Activated B cell treated with CpG ODN at 0.5 μM for 24 hours (primary cell): ENCODE results near the gene SHC3. TPM values are rescaled to one million over a fixed set of nuclear protein-coding genes. Genes with fewer than 3 reads are reported as not detected.

Source experiments
- ATAC-seq: fragments of 200-7000 bp; cut with Tn5 transposase; one replicate; pipeline ENCODE4 v1.10.0; 2021; ENCODE audit warnings: low read depth, mild to moderate bottlenecking, moderate library complexity
- CTCF ChIA-PET: fragments of 350-600 bp; sonication (Branson Sonifier 250); formaldehyde crosslinking; loops from one replicate; lab custom pipeline; 2021; ENCODE audit warnings: antibody characterized with exemption; lab: Charles Lee
- POLR2A ChIA-PET: fragments of 350-600 bp; sonication (Branson Sonifier 250); formaldehyde crosslinking; loops from one replicate; lab custom pipeline; 2021; ENCODE audit warnings: antibody characterized with exemption; lab: Charles Lee
- DNase-seq: peaks from one replicate; pipeline ENCODE4 v3.0.0; 2022
- H3K27ac Mint-ChIP-seq: one replicate; pipeline ENCODE4 v1.8.0; 2020; ENCODE audit warnings: mixed read lengths
- H3K27me3 Mint-ChIP-seq: one replicate; pipeline ENCODE4 v1.8.0; 2021; ENCODE audit warnings: mixed read lengths
- H3K36me3 Mint-ChIP-seq: one replicate; pipeline ENCODE4 v1.8.0; 2021; ENCODE audit warnings: low read depth, mixed read lengths
- H3K4me1 Mint-ChIP-seq: one replicate; pipeline ENCODE4 v1.8.0; 2021; ENCODE audit warnings: mixed read lengths
- H3K4me3 Mint-ChIP-seq: one replicate; pipeline ENCODE4 v1.8.0; 2020; ENCODE audit warnings: mild to moderate bottlenecking, mixed read lengths
- H3K9me3 Mint-ChIP-seq: one replicate; pipeline ENCODE4 v1.8.0; 2020; ENCODE audit warnings: mixed read lengths
- intact Hi-C: fragments of 100-400 bp; cut with micrococcal nuclease; formaldehyde crosslinking; loops from one replicate; pipeline ENCODE4 v1.15.1; 2024
- total RNA-seq: library from RNA; stranded (reverse); gene quantifications from 2 replicates; pipeline ENCODE4 v1.2.3, GENCODE V29; 2022
- TF ChIP-seq, protein P1 (sequence below): fragments of 200-600 bp; IDR thresholded peaks from one replicate; pipeline ENCODE4 v1.8.0; 2022; ENCODE audit warnings: antibody characterized with exemption, mild to moderate bottlenecking

Gene SHC3
- total RNA-seq, 1 donor from 2014 or later, result not detected

DNA sequence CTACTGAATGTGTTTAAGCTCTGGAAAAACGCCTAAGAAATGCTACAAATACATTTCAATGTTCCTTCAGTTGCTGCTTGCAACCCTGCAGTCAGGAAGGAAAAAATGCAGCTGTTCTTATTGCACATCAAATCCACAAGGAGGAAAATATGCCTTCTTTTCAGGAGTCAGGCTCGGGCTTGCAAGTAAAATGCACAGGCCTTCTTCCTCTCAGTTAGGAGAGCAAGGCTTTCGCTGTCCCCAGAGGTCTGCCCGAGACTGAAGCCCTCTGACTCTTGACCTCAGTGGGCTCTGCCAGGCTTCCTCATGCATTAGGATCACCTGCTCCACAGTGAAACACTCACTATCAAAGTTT, 899 bp upstream of the SHC3 start:
- DNase-seq (no peak), ATAC-seq (no peak)
- ChIA-PET CTCF (no interaction called here), POLR2A (no interaction called here)
- no peak overlapping the region for H3K27ac Mint-ChIP-seq
- no peak overlapping the region for H3K4me3 Mint-ChIP-seq
- H3K9me3 Mint-ChIP-seq, result no peaks in the 10 kb centered on the region
- TF ChIP-seq, protein P1, sequence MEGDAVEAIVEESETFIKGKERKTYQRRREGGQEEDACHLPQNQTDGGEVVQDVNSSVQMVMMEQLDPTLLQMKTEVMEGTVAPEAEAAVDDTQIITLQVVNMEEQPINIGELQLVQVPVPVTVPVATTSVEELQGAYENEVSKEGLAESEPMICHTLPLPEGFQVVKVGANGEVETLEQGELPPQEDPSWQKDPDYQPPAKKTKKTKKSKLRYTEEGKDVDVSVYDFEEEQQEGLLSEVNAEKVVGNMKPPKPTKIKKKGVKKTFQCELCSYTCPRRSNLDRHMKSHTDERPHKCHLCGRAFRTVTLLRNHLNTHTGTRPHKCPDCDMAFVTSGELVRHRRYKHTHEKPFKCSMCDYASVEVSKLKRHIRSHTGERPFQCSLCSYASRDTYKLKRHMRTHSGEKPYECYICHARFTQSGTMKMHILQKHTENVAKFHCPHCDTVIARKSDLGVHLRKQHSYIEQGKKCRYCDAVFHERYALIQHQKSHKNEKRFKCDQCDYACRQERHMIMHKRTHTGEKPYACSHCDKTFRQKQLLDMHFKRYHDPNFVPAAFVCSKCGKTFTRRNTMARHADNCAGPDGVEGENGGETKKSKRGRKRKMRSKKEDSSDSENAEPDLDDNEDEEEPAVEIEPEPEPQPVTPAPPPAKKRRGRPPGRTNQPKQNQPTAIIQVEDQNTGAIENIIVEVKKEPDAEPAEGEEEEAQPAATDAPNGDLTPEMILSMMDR, result no peak
- intact Hi-C loops, result no loop called here
- peaks cover 17% of the 10 kb centered on the region for H3K4me1 Mint-ChIP-seq
- no peaks in the 10 kb centered on the region for H3K36me3 Mint-ChIP-seq
- peaks cover 56% of the 10 kb centered on the region for H3K27me3 Mint-ChIP-seq

DNA sequence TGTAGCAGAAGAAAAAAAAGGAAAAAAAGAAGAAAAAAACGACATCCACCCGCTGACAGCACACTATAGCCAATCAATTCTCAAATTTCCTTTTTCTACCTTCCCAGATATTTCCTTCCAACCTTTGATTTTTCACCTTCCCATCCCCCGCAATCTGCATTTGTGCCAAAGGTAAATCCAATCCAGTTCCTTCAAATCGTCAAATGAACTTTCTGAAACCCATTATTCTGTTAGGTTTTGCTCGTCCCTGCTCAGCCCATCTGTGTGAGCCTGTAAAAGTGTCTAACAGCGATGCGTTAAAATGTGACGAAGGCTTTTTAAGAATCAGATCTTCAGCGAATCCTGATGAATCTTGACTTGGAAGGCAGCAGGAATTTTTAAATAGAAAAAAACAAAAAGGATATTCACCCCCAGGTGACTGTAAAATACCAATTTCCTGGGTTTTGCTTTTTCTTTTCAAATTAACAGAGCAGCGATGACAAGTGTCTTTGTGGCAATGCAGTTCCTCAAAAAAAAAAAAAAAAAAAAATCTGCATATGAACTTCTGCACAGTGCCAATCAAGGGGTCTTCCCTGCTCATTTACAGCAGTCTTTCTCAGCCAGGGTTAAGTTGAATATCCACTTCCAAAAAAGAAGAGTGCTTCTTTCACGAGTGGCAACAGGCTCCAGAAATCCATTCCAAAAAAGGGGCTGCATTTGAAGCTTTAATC, 367 bp upstream of the SHC3 start:
- H3K9me3 Mint-ChIP-seq, result no peaks in the 10 kb centered on the region
- no peak overlapping the region for H3K4me3 Mint-ChIP-seq
- no peak for ATAC-seq
- no peak overlapping the region for H3K27ac Mint-ChIP-seq
- peaks cover 17% of the 10 kb centered on the region for H3K4me1 Mint-ChIP-seq
- DNase-seq, result no peak
- intact Hi-C loops, result no loop called here
- H3K36me3 Mint-ChIP-seq, result no peaks in the 10 kb centered on the region
- peaks cover 56% of the 10 kb centered on the region for H3K27me3 Mint-ChIP-seq
- CTCF ChIA-PET, result no interaction called here
- TF ChIP-seq, protein P1, result no peak
- POLR2A ChIA-PET, result no interaction called here

- CTCF ChIA-PET, result no interaction called here
- intact Hi-C loops, result no loop called here
- ATAC-seq (no peak), DNase-seq (no peak)
- TF ChIP-seq, protein P1, result no peak
- peaks cover 17% of the 10 kb centered on the region for H3K4me1 Mint-ChIP-seq
- peaks cover 51% of the 10 kb centered on the region for H3K27me3 Mint-ChIP-seq
- no peaks in the 10 kb centered on the region for H3K9me3 Mint-ChIP-seq
- no peak overlapping the region for H3K4me3 Mint-ChIP-seq
- H3K27ac Mint-ChIP-seq, result no peak overlapping the region
- H3K36me3 Mint-ChIP-seq, result no peaks in the 10 kb centered on the region
- POLR2A ChIA-PET, result no interaction called here
Measured at GRCh38 chr9:89177012-89177943, 1.3 kb downstream of the SHC3 start.

- no peaks in the 10 kb centered on the region for H3K36me3 Mint-ChIP-seq
- H3K4me3 Mint-ChIP-seq, result no peak overlapping the region
- DNase-seq (no peak), ATAC-seq (no peak)
- TF ChIP-seq, protein P1, result no peak
- peaks cover 17% of the 10 kb centered on the region for H3K4me1 Mint-ChIP-seq
- H3K9me3 Mint-ChIP-seq, result no peaks in the 10 kb centered on the region
- no peak overlapping the region for H3K27ac Mint-ChIP-seq
- POLR2A ChIA-PET, result no interaction called here
- intact Hi-C loops, result no loop called here
- peaks cover 48% of the 10 kb centered on the region for H3K27me3 Mint-ChIP-seq
- CTCF ChIA-PET, result no interaction called here
Measured at GRCh38 chr9:89175828-89176261, 2.8 kb downstream of the SHC3 start.

DNA sequence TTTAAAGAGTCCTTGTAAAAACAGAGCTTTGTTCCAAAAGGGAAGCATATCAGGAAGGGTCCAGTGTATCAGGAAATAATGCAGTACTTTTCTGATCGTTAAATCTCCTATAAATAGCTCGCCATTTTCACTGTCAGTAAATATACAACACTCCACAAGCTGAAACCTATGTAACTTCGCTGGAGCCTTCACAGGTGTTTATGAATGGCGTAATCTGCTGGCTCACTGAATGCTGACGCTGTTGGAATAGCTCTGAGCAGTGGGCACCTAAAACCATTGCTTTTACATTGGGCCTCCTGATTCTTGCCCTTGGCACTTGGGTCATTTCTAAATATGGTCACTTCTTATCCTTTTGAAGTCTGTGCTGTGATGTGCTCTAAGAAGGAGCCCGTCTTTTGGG, 4.3 kb downstream of the SHC3 start:
- H3K4me3 Mint-ChIP-seq, result no peak overlapping the region
- H3K27ac Mint-ChIP-seq, result no peak overlapping the region
- DNase-seq (no peak), ATAC-seq (no peak)
- H3K4me1 Mint-ChIP-seq, result peaks cover 6% of the 10 kb centered on the region
- peaks cover 33% of the 10 kb centered on the region for H3K27me3 Mint-ChIP-seq
- no peaks in the 10 kb centered on the region for H3K36me3 Mint-ChIP-seq
- TF ChIP-seq, protein P1, result no peak
- H3K9me3 Mint-ChIP-seq, result no peaks in the 10 kb centered on the region
- CTCF ChIA-PET, result no interaction called here
- intact Hi-C loops, result no loop called here
- POLR2A ChIA-PET, result no interaction called here
